HFFc6 (cell line): Measurements from ENCODE around the gene CNTNAP5. TPM values are rescaled to one million over a fixed set of nuclear protein-coding genes. Genes with fewer than 3 reads are reported as not detected.

ENCODE experiments used
- DNase-seq: peaks from one replicate; pipeline ENCODE4 v3.0.0-alpha.2; 2018
- H3K27ac Mint-ChIP-seq: 2 replicates; pipeline ENCODE4 v1.8.0; 2020; ENCODE audit warnings: mild to moderate bottlenecking, mixed read lengths
- H3K27me3 Mint-ChIP-seq: 2 replicates; pipeline ENCODE4 v1.8.0; 2021; ENCODE audit warnings: mild to moderate bottlenecking, moderate library complexity, mixed read lengths; ENCODE audit not compliant: insufficient read depth
- H3K36me3 Mint-ChIP-seq: 2 replicates; pipeline ENCODE4 v1.8.0; 2021; ENCODE audit warnings: low read depth, mixed read lengths
- H3K4me1 Mint-ChIP-seq: 2 replicates; pipeline ENCODE4 v1.8.0; 2020; ENCODE audit warnings: low read depth, mixed read lengths
- H3K4me3 Mint-ChIP-seq: 2 replicates; pipeline ENCODE4 v1.8.0; 2020; ENCODE audit warnings: mild to moderate bottlenecking, moderate library complexity, mixed read lengths
- H3K9me3 Mint-ChIP-seq: 2 replicates; pipeline ENCODE4 v1.8.0; 2020; ENCODE audit warnings: mild to moderate bottlenecking, mixed read lengths
- total RNA-seq, 6 experiments: library from RNA; stranded (reverse); fragmentation: NEBNext Ultra II Directional; extraction: Animal tissue kit (Norgen Biotek cat#: 25700); gene quantifications; 2 replicates in 1 of 6; 3 replicates in 5 of 6; pipeline ENCODE4 v1.2.3, GENCODE V29; 2021
- TF ChIP-seq, protein P1 (sequence below): fragments of 200-600 bp; sonication (generic); IDR thresholded peaks from 2 replicates; pipeline ENCODE4 v1.5.0; 2021; ENCODE audit warnings: antibody characterized with exemption, mild to moderate bottlenecking

The CNTNAP5 gene
- total RNA-seq, 6 experiments from 2014 or later, result not detected

DNA sequence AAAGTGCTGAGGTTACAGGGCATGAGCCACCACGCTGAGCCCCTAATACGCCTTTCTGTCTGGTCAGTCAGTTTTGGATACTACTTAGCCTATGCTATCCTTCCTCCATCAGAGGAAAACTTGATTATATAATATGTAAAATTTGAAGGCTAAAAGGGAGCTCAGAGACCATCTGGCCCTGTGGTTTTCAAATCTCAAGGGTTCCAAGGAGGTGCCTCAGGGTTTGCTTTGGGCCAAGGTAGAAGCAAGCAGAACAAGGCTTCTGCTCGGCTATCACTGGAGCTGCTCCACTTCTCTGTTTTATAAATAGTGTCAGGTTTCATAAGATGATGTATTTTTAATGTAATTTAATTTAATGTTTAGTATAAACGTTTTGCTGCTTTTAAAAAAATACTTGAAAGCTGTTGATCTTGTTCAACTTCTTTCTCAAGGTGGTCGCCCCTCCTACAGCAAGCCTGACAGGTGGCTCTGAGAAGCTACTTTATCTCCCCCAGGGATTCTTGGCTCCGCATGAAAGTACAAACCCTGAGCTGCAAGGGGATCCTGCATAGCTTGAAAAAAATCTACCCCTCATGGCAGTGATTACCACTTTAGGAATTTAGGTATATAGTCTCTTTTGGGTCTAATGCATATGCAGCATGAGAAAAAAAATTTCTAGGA is 290.3 kb downstream of the CNTNAP5 start:
- Mint-ChIP-seq H3K9me3 (peaks cover 47% of the 10 kb centered on the region), H3K4me1 (no peaks in the 10 kb centered on the region), H3K4me3 (no peak overlapping the region), H3K36me3 (no peaks in the 10 kb centered on the region; the same call in 1 of the 2 replicates), H3K27ac (no peak overlapping the region), H3K27me3 (no peaks in the 10 kb centered on the region)
- TF ChIP-seq, protein P1, sequence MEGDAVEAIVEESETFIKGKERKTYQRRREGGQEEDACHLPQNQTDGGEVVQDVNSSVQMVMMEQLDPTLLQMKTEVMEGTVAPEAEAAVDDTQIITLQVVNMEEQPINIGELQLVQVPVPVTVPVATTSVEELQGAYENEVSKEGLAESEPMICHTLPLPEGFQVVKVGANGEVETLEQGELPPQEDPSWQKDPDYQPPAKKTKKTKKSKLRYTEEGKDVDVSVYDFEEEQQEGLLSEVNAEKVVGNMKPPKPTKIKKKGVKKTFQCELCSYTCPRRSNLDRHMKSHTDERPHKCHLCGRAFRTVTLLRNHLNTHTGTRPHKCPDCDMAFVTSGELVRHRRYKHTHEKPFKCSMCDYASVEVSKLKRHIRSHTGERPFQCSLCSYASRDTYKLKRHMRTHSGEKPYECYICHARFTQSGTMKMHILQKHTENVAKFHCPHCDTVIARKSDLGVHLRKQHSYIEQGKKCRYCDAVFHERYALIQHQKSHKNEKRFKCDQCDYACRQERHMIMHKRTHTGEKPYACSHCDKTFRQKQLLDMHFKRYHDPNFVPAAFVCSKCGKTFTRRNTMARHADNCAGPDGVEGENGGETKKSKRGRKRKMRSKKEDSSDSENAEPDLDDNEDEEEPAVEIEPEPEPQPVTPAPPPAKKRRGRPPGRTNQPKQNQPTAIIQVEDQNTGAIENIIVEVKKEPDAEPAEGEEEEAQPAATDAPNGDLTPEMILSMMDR, result no peak
- no peak for DNase-seq

DNA sequence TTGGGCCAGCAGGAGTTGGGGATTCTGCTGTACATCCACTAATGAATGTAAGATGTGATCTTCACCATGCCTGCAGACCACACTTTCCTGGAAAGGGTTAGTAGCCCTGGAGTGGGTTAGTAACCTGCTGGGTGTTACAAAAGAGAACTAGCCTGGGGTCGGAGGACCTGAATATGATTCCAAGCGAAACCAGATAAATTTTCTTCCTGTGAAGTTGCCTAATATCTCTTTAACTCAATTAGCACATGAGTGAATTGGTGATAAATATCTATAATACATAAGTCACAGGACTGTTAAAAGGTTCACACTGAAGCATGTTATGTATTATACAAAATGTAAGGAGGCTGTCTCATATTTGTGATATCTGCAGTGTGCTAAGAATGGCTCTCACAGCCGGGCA is 291.0 kb downstream of the CNTNAP5 start:
- H3K4me3 Mint-ChIP-seq, result no peak overlapping the region
- TF ChIP-seq, protein P1, result no peak
- no peak overlapping the region for H3K27ac Mint-ChIP-seq
- H3K36me3 Mint-ChIP-seq, result no peaks in the 10 kb centered on the region; the same call in 1 of the 2 replicates
- no peaks in the 10 kb centered on the region for H3K27me3 Mint-ChIP-seq
- no peaks in the 10 kb centered on the region for H3K4me1 Mint-ChIP-seq
- DNase-seq, result no peak
- H3K9me3 Mint-ChIP-seq, result peaks cover 53% of the 10 kb centered on the region

DNA sequence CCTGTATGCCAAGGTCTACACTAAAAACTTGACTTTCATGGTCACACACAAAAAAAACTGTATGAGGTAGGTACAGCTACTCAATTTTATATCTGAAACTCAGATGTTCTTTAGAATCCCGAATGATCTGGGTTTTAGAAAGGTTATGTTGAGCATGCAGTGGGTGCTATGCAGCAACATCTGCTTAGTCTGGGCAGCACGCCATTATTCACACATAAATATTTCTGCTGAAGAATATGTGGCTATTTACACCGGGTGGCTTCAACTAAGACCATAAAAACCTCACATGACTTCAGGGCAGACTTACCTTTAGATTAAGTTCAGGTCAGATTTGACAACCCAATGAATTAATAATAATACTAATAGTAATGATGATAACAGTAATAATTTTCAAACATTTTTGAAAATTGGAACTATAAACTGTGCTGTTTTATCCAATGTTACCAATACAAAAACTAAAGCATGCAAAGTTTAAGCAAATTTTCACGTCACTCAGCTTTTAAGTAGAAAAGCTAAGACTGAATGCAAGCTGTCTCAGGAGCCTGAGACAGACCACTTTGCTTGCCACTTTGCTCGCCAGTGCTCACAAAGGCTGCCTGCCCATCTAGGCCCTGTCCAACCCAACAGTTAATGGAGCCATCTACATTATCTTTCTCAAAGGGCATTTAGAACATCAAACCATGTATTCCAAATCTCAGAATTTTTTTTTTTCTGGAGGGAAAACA is 292.0 kb downstream of the CNTNAP5 start:
- TF ChIP-seq, protein P1, result no peak
- DNase-seq, result no peak
- Mint-ChIP-seq H3K4me1 (no peaks in the 10 kb centered on the region), H3K27ac (no peak overlapping the region), H3K36me3 (no peaks in the 10 kb centered on the region; the same call in 1 of the 2 replicates), H3K27me3 (no peaks in the 10 kb centered on the region), H3K9me3 (peaks cover 47% of the 10 kb centered on the region), H3K4me3 (no peak overlapping the region)

DNA sequence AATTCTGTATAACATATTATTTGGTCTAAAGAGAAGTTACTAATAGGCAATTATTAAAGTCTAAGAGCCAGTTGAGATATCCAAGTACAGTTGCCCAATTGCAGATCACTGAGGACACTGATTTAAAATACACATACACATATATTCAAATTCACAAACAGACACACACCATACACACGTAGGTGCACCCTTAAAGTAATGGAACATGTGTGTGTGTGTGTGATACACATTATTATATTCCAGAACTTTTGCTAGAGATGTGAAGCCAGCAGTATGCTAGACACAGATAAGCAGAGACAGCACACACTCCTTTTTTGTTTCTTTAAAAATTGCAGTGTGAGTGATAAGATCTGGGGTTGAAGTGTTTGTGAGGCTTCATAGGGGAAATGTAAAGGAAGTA is 292.5 kb downstream of the CNTNAP5 start:
- Mint-ChIP-seq H3K27ac (no peak overlapping the region), H3K4me1 (no peaks in the 10 kb centered on the region), H3K27me3 (no peaks in the 10 kb centered on the region), H3K4me3 (no peak overlapping the region), H3K36me3 (no peaks in the 10 kb centered on the region; the same call in 1 of the 2 replicates), H3K9me3 (peaks cover 47% of the 10 kb centered on the region)
- no peak for DNase-seq
- TF ChIP-seq, protein P1, result no peak

DNA sequence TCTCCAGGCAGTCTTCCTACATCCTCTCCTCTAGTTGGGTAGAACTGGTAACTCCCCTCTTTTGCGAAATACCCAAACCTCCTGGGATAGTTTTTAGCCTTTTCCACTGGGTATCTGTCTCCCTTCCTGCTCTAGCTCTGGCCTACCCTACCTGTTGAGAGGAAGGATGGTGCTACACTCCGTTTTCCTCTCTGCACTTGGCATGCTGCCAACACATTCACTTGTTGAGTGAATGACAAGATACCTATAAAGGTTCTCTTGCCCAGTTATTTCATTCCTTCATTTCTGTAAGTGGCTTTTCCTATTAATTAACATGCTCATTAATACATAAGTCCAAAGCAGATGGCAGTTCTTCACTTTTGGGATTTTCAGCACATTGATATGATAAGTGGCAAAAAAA is 293.8 kb downstream of the CNTNAP5 start:
- H3K4me1 Mint-ChIP-seq, result no peaks in the 10 kb centered on the region
- no peak overlapping the region for H3K27ac Mint-ChIP-seq
- peaks cover 40% of the 10 kb centered on the region for H3K9me3 Mint-ChIP-seq
- no peak for DNase-seq
- H3K27me3 Mint-ChIP-seq, result no peaks in the 10 kb centered on the region
- H3K36me3 Mint-ChIP-seq, result no peaks in the 10 kb centered on the region; the same call in 1 of the 2 replicates
- TF ChIP-seq, protein P1, result no peak
- no peak overlapping the region for H3K4me3 Mint-ChIP-seq
